GM12892 (cell line): ENCODE results near the gene TGM3.

Experiments used
- POLR2A ChIP-seq: IDR thresholded peaks from 2 replicates; pipeline ENCODE4 v1.6.1; 2011; ENCODE audit warnings: low read depth, low read length, control low read depth
- POLR2AphosphoS5 ChIP-seq: IDR thresholded peaks from 2 replicates; pipeline ENCODE4 v1.6.1; 2011; ENCODE audit warnings: low read depth, low read length, control low read depth

- TF ChIP-seq POLR2A (no peak), POLR2AphosphoS5 (no peak)
Measured at GRCh38 chr20:2297357-2297728, 1.5 kb downstream of the TGM3 start.
